Measurements from ENCODE around the gene C12orf42.
A peak's percentile ranks its signal among the peaks of the same experiment; 100 is the strongest.

The C12orf42 gene

DNA sequence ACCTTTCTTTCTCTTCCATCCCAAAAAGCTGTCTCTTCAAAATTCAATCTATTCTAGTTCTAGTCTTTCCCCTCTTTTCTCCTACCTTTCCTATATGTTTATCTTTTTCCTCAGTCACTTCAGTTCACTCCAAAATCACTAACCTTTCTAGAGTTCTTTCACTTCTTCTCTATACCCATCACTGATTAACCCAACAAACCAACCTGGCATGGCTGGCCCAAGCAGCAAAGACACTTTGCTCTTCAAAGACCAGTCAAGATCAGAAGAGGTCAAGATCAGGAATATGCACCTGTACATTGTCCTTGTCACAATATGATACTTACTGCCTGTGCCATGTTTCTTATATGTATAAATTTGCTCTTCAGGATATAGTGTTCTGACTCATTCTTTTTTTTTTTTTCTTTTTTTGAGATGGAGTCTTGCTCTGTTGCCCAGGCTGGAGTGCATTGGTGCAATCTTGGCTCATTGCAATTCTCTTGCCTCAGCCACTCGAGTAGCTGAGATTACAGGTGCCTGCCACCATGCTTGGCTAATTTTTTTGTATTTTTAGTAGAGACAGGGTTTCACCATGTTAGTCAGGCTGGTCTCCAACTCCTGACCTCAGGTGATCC is 112.9 kb downstream of the C12orf42 start:
- H3K4me3 ChIP-seq (ENCODE audit: low read length) = no peak overlapping the region
- no peak for DNase-seq (ENCODE audit: low read depth)
- no peak for TF ChIP-seq CTCF (conservative IDR thresholded peaks at IDR 0.05; ENCODE audit: low read depth, low read length)

GRCh38 chr12:103382119-103382518 is 113.6 kb downstream of the C12orf42 start:
- DNase-seq (ENCODE audit: low read depth) = no peak
- H3K4me3 ChIP-seq (ENCODE audit: low read length) = no peak overlapping the region
- TF ChIP-seq CTCF (conservative IDR thresholded peaks at IDR 0.05; ENCODE audit: low read depth, low read length) = no peak

- peak; percentile 1 for DNase-seq (ENCODE audit: low read depth)
- no peak for TF ChIP-seq CTCF (conservative IDR thresholded peaks at IDR 0.05; ENCODE audit: low read depth, low read length)
- no peak overlapping the region for H3K4me3 ChIP-seq (ENCODE audit: low read length)
These were observed 116.1 kb downstream of the C12orf42 start for GRCh38 chr12:103379670-103380069.

- no peak for DNase-seq (ENCODE audit: low read depth)
- no peak for TF ChIP-seq CTCF (conservative IDR thresholded peaks at IDR 0.05; ENCODE audit: low read depth, low read length)
- no peak overlapping the region for H3K4me3 ChIP-seq (ENCODE audit: low read length)
These were observed 122.7 kb downstream of the C12orf42 start for GRCh38 chr12:103373088-103373523.

GRCh38 chr12:103369929-103370328 is 125.8 kb downstream of the C12orf42 start:
- no peak for TF ChIP-seq CTCF (conservative IDR thresholded peaks at IDR 0.05; ENCODE audit: low read depth, low read length)
- no peak for DNase-seq (ENCODE audit: low read depth)
- no peak overlapping the region for H3K4me3 ChIP-seq (ENCODE audit: low read length)

GRCh38 chr12:103368167-103368566 is 127.6 kb downstream of the C12orf42 start:
- no peak for DNase-seq (ENCODE audit: low read depth)

More at GRCh38 chr12:103368167-103368566, 127.6 kb downstream of the C12orf42 start:
- H3K4me3 ChIP-seq (ENCODE audit: low read length) = no peak overlapping the region
- no peak for TF ChIP-seq CTCF (conservative IDR thresholded peaks at IDR 0.05; ENCODE audit: low read depth, low read length)

Data from retinal pigment epithelial cell (primary cell).